Embryonic facial prominence (tissue), 1 donor: ENCODE results near the gene SLCO2B1.

Experiments used
- DNase-seq: peaks from one replicate; pipeline ENCODE4 v3.0.0-alpha.2; 2016; ENCODE audit errors: extremely low spot score

The SLCO2B1 gene

GRCh38 chr11:75193271-75193670 lies 42.4 kb downstream of the SLCO2B1 start:
- DNase-seq, result no peak

DNA sequence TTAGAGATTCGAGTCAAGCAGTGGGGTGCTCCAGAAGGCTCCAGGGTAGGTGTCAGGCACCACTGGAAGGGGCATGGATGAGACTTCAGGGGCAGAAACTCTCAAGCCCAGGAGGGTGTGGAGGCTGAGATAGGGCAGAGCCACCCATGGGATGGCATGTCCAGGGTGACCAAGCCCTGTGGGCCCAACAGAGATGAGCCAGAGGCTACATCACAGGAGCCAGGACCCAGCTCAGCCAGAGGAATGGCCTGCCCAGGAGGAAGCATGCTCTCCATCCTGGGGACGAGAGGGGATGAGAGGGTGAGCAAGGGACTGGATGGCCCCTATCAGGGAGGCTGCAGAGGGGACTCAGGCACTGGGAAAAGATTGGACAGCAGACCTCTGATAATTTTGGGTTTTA lies 42.8 kb downstream of the SLCO2B1 start:
- no peak for DNase-seq

GRCh38 chr11:75194147-75194546 lies 43.2 kb downstream of the SLCO2B1 start:
- DNase-seq, result no peak

GRCh38 chr11:75195167-75195962 lies 44.5 kb downstream of the SLCO2B1 start:
- no peak for DNase-seq

DNA sequence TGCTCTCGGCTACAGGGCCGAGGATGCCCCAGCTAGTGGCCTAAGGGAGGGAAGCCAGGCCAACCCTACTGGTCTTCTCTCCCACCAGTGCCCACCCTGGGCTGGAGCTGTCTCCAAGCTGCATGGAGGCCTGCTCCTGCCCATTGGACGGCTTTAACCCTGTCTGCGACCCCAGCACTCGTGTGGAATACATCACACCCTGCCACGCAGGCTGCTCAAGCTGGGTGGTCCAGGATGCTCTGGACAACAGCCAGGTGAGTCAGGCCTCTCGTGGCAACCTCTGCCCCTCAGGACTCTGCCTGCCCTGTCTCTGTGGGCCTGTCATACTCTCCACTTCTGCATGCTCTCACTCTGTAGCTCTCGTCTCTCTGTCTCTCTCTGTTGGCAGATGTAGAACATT lies 45.5 kb downstream of the SLCO2B1 start:
- no peak for DNase-seq

- DNase-seq, result no peak
Measured at GRCh38 chr11:75197512-75198277, 46.8 kb downstream of the SLCO2B1 start.

DNA sequence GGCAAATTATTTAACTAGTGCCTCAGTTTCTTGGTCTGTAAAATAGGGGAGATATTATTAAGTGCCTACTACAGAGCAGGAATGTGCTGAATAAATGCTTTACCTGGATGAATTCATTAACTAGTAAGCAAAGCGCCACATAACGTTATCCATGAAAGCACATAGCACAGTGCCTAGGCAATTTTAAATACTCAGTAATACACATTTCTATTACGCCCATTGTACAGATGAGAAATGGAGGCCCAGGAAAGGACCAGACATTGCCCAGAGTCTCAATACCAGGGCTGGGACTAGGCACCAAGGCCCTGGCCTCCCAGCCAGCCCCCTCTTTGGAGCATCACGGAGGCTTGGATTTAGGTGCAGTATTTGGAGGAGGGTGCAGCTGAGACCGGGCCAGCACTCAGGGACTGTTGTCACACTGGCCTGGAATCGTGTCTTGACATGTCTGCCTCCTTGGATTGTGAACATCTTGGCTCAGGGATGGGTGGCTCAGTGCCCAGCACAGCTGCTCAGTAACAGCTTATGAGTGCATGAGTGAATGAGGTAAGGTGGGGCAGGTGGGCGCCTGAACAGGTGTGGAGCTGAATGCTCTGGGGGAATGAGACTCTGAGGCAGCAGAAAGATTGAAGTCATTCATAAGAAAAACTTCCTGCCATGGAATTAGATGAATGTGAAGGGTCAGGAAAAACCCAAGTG lies 47.5 kb downstream of the SLCO2B1 start:
- DNase-seq, result no peak

DNA sequence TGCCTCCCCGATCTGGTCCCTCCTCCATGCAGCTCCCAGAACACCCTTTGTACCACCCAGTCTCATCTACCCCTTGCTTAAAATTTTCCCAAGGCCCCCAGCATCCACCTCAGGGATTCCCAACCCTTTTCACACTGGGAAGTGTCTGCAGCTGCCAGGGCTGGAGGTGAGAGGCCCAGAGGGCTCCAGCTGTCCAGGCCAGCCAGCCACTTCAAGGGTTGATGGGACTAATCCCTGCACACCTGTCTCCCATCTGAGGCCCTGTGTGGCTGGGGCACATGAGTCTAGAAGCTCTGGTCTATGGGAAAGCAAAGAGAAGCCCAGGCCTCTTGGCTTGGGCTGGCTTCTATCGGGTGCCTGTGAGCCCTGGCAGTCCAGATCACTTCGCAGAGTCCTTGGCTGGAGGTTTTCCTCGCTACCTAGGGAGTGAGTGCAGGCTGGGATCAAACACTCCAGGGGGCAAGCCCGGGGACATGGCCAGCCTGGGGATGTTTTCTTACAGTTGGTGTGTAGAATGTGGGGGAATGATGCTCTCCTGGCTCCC lies 48.6 kb downstream of the SLCO2B1 start:
- no peak for DNase-seq

DNA sequence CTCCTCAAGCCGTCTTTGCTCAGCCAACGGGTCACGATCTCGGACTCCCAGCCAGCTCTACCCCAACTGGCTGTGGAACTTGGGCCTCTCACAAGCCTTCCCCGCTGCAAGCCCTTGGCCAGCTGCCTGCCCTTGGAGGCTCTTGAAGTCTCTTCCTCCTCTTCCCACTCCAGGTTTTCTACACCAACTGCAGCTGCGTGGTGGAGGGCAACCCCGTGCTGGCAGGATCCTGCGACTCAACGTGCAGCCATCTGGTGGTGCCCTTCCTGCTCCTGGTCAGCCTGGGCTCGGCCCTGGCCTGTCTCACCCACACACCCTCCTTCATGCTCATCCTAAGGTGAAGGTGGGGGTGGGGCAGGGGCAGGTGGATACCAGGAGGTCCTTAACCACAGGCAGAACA lies 49.1 kb downstream of the SLCO2B1 start:
- no peak for DNase-seq

DNA sequence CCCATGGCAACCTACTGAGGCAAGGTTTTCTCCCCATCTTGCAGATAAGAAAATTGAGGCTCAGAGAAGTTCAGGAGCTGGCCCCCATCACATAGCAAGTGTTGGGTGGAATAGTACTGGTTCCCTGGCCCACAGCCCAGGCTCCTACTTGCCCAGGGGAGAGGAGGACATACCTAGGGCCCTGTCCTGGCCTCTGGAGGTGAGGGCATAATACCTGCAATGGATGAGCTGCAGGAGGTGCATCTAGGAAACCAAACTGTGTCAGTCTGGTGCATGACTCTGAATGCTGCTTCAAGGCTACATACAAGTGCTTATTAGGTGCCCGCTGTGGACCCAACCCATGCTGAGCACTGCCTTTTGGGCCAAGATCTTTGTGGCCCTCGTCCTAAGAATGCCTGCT lies 49.6 kb downstream of the SLCO2B1 start:
- DNase-seq, result no peak

DNA sequence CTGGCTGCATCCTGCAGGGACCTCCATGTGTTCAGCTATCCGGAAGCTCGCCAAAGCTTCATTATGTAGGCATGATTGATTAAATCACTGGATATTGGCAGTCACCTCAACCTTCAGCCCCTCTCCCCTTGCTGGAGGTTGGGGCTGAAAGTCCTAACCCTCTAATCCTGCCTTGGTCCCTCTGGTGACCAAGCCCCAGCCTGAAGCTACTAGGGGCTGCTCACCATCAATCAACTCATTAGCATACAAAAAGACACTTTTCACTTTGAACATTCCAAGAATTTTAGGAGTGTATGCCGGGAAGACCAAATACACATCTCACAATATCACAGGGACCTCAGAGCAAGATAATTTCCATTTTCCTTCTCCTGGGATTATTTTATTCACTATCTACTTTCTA lies 50.9 kb downstream of the SLCO2B1 start:
- no peak for DNase-seq

GRCh38 chr11:75202195-75202594 lies 51.3 kb downstream of the SLCO2B1 start:
- DNase-seq, result no peak

DNA sequence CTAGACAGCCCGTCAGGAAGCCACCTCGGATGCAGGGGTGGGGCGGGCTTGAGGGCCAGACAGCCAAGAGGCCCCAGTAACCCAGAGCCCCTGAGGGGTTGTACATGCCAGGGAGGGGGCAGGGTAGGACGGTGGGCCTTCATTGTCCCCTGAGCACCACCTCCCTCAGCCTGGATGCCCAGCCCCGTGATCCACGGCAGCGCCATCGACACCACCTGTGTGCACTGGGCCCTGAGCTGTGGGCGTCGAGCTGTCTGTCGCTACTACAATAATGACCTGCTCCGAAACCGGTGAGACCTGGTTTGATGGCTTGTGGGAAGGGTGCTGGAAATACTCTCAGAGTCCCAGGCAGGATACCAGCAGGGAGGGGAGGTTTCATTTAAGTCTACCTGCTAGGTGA lies 52.2 kb downstream of the SLCO2B1 start:
- DNase-seq, result no peak

DNA sequence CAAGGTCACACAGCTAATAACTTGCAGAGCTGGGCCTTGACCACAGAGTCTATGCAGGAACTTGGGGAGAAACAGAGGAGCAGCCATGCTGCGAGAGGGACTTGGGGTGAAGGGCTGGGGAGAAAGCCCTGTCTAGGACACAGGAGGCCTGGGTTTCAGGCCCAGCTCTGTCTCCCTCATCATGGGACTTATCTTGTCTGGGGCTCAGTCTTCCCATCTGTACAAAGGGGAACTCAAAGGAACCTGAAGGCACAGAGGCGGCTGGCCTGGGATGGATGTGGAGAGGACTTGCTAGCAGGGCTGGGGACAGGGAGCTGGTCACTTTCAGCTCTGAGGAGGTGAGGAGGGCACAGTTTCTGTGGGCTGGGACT lies 52.7 kb downstream of the SLCO2B1 start:
- DNase-seq, result no peak

GRCh38 chr11:75204012-75204674 lies 53.2 kb downstream of the SLCO2B1 start:
- no peak for DNase-seq

- no peak for DNase-seq
Measured at GRCh38 chr11:75204685-75205563, 54.0 kb downstream of the SLCO2B1 start.

DNA sequence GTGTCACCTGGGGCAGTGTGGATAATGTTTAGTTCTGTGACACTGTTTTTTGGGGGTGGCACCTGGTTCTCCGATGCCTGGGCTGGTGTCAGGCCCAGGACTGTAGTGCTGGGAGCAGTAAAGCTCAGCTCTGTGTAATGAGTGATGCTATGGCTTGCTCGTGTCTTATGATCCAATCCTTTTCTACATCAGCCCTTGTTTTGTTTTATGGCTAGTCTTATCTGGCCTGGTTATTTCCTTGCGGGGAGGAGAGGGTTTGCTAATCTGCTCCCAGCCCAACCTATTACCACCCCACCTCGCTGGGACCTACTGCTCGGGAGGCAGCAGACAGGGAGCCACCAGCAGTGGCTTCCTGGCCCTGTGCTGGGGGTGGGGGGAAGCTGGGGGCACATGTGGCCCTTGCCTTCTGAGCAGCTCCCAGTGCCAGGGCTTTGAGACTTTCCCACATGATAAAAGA lies 54.7 kb downstream of the SLCO2B1 start:
- DNase-seq, result no peak

GRCh38 chr11:75208446-75208845 lies 57.5 kb downstream of the SLCO2B1 start:
- DNase-seq, result no peak

DNA sequence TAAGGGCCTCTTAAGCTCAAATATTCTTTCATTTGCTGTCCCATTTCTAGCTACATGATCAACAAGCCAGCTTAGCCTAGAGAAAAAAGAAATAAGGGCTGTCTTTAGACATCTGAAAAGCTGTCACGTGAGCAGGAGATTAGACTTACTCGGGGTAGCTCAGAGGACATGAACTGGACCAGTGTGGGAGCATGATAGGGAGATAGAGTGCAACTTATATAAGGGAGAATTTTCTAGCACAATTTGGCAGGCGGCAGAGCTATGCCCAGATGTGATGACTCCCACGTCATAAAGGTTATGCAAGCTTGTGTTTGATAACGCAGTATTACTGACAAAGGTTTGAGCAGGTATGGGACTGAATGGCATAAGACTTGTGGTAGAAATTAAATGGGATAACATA lies 61.5 kb downstream of the SLCO2B1 start:
- DNase-seq, result no peak

DNA sequence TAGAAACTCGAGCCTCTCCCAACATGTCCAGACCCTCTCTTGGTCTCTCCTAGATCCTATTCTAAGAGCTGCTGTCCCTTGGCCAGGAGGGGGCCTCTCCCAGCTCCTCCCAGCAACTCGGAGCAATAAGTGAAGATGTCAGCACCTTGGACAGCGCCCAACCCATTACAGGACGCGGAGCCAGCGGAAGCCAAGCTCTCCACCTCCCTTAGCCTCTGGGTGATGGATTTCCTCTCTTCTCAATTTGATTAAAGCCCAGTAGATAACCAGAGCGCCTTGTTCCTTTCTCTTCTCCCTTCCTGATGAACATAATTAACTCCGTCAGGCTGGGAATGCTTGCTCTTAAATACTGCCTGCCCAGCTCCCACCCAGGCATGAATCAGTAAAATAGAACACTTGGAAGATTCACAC lies 63.5 kb downstream of the SLCO2B1 start:
- peak; percentile 28 for DNase-seq

DNA sequence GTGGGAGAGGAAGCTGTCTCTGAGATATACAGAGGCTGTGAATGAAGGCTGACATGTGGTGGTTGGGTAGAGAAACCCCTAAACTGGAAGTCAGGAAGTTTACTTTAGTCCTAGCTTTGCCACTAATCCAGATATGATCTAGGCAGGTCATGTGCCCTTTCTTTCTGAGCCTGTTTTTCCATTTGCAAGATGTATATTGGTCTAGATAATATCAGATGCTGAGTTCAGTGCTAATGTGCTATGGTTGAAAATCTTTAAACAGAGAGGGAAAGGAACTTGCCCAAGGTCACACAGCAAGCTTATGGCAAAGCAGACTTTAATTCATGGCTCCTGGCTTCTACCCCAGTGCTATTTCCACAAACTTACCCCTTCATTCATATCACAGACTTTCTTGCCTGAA lies 63.9 kb downstream of the SLCO2B1 start:
- DNase-seq, result no peak
